G401.6 (cell line): Measurements from ENCODE around the gene MALSU1.

ENCODE experiments used
- FAIRE-seq: peaks from 2 replicates; lab custom pipeline; 2012; peaks lifted over from hg19 to GRCh38; lab: Jason Lieb, UNC

MALSU1 gene

GRCh38 chr7:23298885-23299769 lies at the start of gene MALSU1:
Gene MALSU1 (plus strand): TSS chr7:23299339. CDS start chr7:23299353, 14 bp downstream.
- peak; percentile 99 for FAIRE-seq

- peak; percentile 50 for FAIRE-seq
Observed at GRCh38 chr7:23249486-23249885, 49.7 kb upstream of the MALSU1 start.

- no peak for FAIRE-seq
Observed at GRCh38 chr7:23254051-23254681, 45.0 kb upstream of the MALSU1 start.

- no peak for FAIRE-seq
Observed at GRCh38 chr7:23256731-23257130, 42.4 kb upstream of the MALSU1 start.

GRCh38 chr7:23260371-23260770 lies 38.8 kb upstream of the MALSU1 start:
- FAIRE-seq, result no peak

GRCh38 chr7:23261843-23262452 lies 37.2 kb upstream of the MALSU1 start:
- peak; percentile 95 for FAIRE-seq

GRCh38 chr7:23264916-23265458 lies 34.2 kb upstream of the MALSU1 start:
- FAIRE-seq, result no peak

GRCh38 chr7:23266918-23267317 lies 32.2 kb upstream of the MALSU1 start:
- no peak for FAIRE-seq

- FAIRE-seq, result no peak
Observed at GRCh38 chr7:23267357-23267756, 31.8 kb upstream of the MALSU1 start.

- peak; percentile 60 for FAIRE-seq
Observed at GRCh38 chr7:23268167-23268566, 31.0 kb upstream of the MALSU1 start.

GRCh38 chr7:23268746-23269145 lies 30.4 kb upstream of the MALSU1 start:
- no peak for FAIRE-seq

- FAIRE-seq, result no peak
Observed at GRCh38 chr7:23272275-23272674, 26.9 kb upstream of the MALSU1 start.

GRCh38 chr7:23273141-23273599 lies 26.0 kb upstream of the MALSU1 start:
- FAIRE-seq, result peak; percentile 91

- FAIRE-seq, result no peak
Observed at GRCh38 chr7:23275912-23276311, 23.2 kb upstream of the MALSU1 start.

- peak; percentile 55 for FAIRE-seq
Observed at GRCh38 chr7:23276376-23276775, 22.8 kb upstream of the MALSU1 start.

GRCh38 chr7:23276947-23277346 lies 22.2 kb upstream of the MALSU1 start:
- FAIRE-seq, result no peak

GRCh38 chr7:23277359-23277989 lies 21.7 kb upstream of the MALSU1 start:
- FAIRE-seq, result peak; percentile 99

GRCh38 chr7:23279819-23280525 lies 19.2 kb upstream of the MALSU1 start:
- FAIRE-seq, result no peak

GRCh38 chr7:23283086-23283485 lies 16.1 kb upstream of the MALSU1 start:
- peak; percentile 30 for FAIRE-seq

GRCh38 chr7:23284871-23285270 lies 14.3 kb upstream of the MALSU1 start:
- FAIRE-seq, result no peak
